Trophoblast cell (in vitro differentiated cells and primary cell): ENCODE results near the gene HBD.
A peak's percentile ranks its signal among the peaks of the same experiment; 100 is the strongest.

Source experiments
- DNase-seq, 2 donors: peaks; one replicate each; pipeline ENCODE4 v3.0.0-alpha.2; 2016
- H2AFZ ChIP-seq: 2 replicates; pipeline ENCODE4 v1.6.1; 2013; ENCODE audit warnings: low read length, moderate library complexity, mild to moderate bottlenecking; ENCODE audit not compliant: insufficient read depth, poor library complexity
- H2AK5ac ChIP-seq: 2 replicates; pipeline ENCODE4 v1.6.1; 2013; ENCODE audit warnings: mild to moderate bottlenecking, low read length
- H2BK120ac ChIP-seq: 2 replicates; pipeline ENCODE4 v1.6.1; 2013; ENCODE audit warnings: low read length, mild to moderate bottlenecking, moderate library complexity; ENCODE audit not compliant: insufficient read depth, poor library complexity
- H2BK12ac ChIP-seq: 2 replicates; pipeline ENCODE4 v1.6.1; 2013; ENCODE audit warnings: mild to moderate bottlenecking, low read length, moderate library complexity
- H2BK5ac ChIP-seq: 2 replicates; pipeline ENCODE4 v1.6.1; 2013; ENCODE audit warnings: low read length, low read depth, moderate library complexity, mild to moderate bottlenecking; ENCODE audit not compliant: poor library complexity
- H3K14ac ChIP-seq: 2 replicates; pipeline ENCODE4 v1.6.1; 2013; ENCODE audit warnings: mild to moderate bottlenecking, low read length
- H3K18ac ChIP-seq: 2 replicates; pipeline ENCODE4 v1.6.1; 2013; ENCODE audit warnings: mild to moderate bottlenecking, low read length
- H3K23ac ChIP-seq: 2 replicates; pipeline ENCODE4 v1.6.1; 2013; ENCODE audit warnings: low read length
- H3K27ac ChIP-seq: 2 replicates; pipeline ENCODE4 v1.5.1; 2013; ENCODE audit warnings: low read depth, mild to moderate bottlenecking, inconsistent platforms, low read length, moderate library complexity
- H3K27me3 ChIP-seq: 2 replicates; pipeline ENCODE4 v1.6.1; 2013; ENCODE audit warnings: inconsistent platforms, mild to moderate bottlenecking, low read length, moderate library complexity; ENCODE audit not compliant: insufficient read depth
- H3K36me3 ChIP-seq, 2 experiments: 1 replicate in 1 of 2; 2 replicates in 1 of 2; pipeline ENCODE4 v1.6.1; 2013; ENCODE audit warnings: low read length in 2 of 2, mild to moderate bottlenecking in 2 of 2, moderate library complexity in 1 of 2; ENCODE audit not compliant: insufficient read depth in 2 of 2, control insufficient read depth in 1 of 2
- H3K4ac ChIP-seq: 2 replicates; pipeline ENCODE4 v1.6.1; 2013; ENCODE audit warnings: low read depth, mild to moderate bottlenecking, low read length, moderate library complexity
- H3K4me1 ChIP-seq, 2 experiments: 1 replicate in 1 of 2; 2 replicates in 1 of 2; pipeline ENCODE4 v1.6.1; 2013; ENCODE audit warnings: low read length in 2 of 2, mild to moderate bottlenecking in 2 of 2, moderate library complexity in 1 of 2; ENCODE audit not compliant: insufficient read depth in 2 of 2, control insufficient read depth in 1 of 2
- H3K4me2 ChIP-seq: 2 replicates; pipeline ENCODE4 v1.6.1; 2013; ENCODE audit warnings: inconsistent platforms, mild to moderate bottlenecking, low read length, moderate library complexity
- H3K4me3 ChIP-seq: 2 replicates; pipeline ENCODE4 v1.5.1; 2013; ENCODE audit warnings: mild to moderate bottlenecking, low read depth, low read length, inconsistent platforms
- H3K79me1 ChIP-seq: one replicate; pipeline ENCODE4 v1.6.1; 2013; ENCODE audit warnings: low read length
- H3K79me2 ChIP-seq: 2 replicates; pipeline ENCODE4 v1.6.1; 2013; ENCODE audit warnings: low read length, mild to moderate bottlenecking; ENCODE audit not compliant: control insufficient read depth, insufficient read depth, poor library complexity
- H3K9ac ChIP-seq: 2 replicates; pipeline ENCODE4 v1.6.1; 2013; ENCODE audit warnings: mild to moderate bottlenecking, low read length
- H3K9me3 ChIP-seq: 2 replicates; pipeline ENCODE4 v1.6.1; 2013; ENCODE audit warnings: low read depth, mild to moderate bottlenecking, control low read depth, inconsistent platforms, low read length; ENCODE audit not compliant: insufficient read depth
- H4K12ac ChIP-seq: 2 replicates; pipeline ENCODE4 v1.6.1; 2013; ENCODE audit warnings: low read depth, mild to moderate bottlenecking, low read length, moderate library complexity
- H4K8ac ChIP-seq: 2 replicates; pipeline ENCODE4 v1.6.1; 2013; ENCODE audit warnings: low read depth, mild to moderate bottlenecking, low read length, moderate library complexity
- H4K91ac ChIP-seq: one replicate; pipeline ENCODE4 v1.6.1; 2013; ENCODE audit warnings: low read depth, mild to moderate bottlenecking, low read length, moderate library complexity
- WGBS: extraction: QIAGEN DNeasy Blood & Tissue Kit; methylation state at CpG from one replicate; pipeline ENCODE4 v1.1.7; 2013; ENCODE audit warnings: missing lambda C conversion rate; ENCODE audit not compliant: insufficient read length, insufficient coverage; ENCODE audit errors: extremely low coverage; 5-methylcytosine and 5-hydroxymethylcytosine counted together

HBD gene

GRCh38 chr11:5226732-5227310 lies 7.5 kb downstream of the HBD start, which contains the start of gene HBB:
TSS of gene HBB (minus strand) at chr11:5227071. CDS start at chr11:5227021, 50 bp downstream.
- Histone ChIP-seq H3K14ac (no peak within 1 kb of the TSS), H2BK12ac (no peak within 1 kb of the TSS), H2AFZ (no peak within 1 kb of the TSS), H3K27ac (no peak within 1 kb of the TSS), H4K91ac (no peak within 1 kb of the TSS), H3K18ac (no peak within 1 kb of the TSS), H3K4me3 (peak within 1 kb of the TSS; percentile 44), H3K4me2 (no peak within 1 kb of the TSS), H3K4me1 (no peaks in the 10 kb centered on the region), H3K23ac (no peak within 1 kb of the TSS), H2BK120ac (no peak within 1 kb of the TSS), H3K4ac (no peak within 1 kb of the TSS), H4K8ac (no peak within 1 kb of the TSS), H3K36me3 (no peaks in the 10 kb centered on the region), H4K12ac (no peak within 1 kb of the TSS), H3K9ac (no peak within 1 kb of the TSS), H3K9me3 (no peaks in the 10 kb centered on the region), H2AK5ac (no peak within 1 kb of the TSS), H3K79me1 (no peaks in the 10 kb centered on the region), H3K27me3 (no peaks in the 10 kb centered on the region), H2BK5ac (no peak within 1 kb of the TSS), H3K79me2 (no peaks in the 10 kb centered on the region)
- no CpG with 5 or more reads among the region's 3 CpGs for WGBS
- DNase-seq, result no peak

GRCh38 chr11:5225480-5225871 lies 8.8 kb downstream of the HBD start:
- Histone ChIP-seq H2BK12ac (no peak overlapping the region), H2BK120ac (no peak overlapping the region), H3K79me1 (no peaks in the 10 kb centered on the region), H4K91ac (no peak overlapping the region), H3K23ac (no peak overlapping the region), H3K36me3 (no peaks in the 10 kb centered on the region), H2BK5ac (no peak overlapping the region), H3K14ac (no peak overlapping the region), H3K4ac (no peak overlapping the region), H3K4me3 (no peak overlapping the region), H3K4me2 (no peak overlapping the region), H3K9ac (no peak overlapping the region), H3K9me3 (peaks cover 2% of the 10 kb centered on the region), H4K8ac (no peak overlapping the region), H3K79me2 (no peaks in the 10 kb centered on the region), H3K4me1 (no peaks in the 10 kb centered on the region), H4K12ac (no peak overlapping the region), H3K27me3 (no peaks in the 10 kb centered on the region), H2AFZ (no peak overlapping the region), H3K18ac (no peak overlapping the region), H2AK5ac (no peak overlapping the region), H3K27ac (no peak overlapping the region)
- no peak for DNase-seq
- WGBS, result no CpG with 5 or more reads among the region's 2 CpGs

DNA sequence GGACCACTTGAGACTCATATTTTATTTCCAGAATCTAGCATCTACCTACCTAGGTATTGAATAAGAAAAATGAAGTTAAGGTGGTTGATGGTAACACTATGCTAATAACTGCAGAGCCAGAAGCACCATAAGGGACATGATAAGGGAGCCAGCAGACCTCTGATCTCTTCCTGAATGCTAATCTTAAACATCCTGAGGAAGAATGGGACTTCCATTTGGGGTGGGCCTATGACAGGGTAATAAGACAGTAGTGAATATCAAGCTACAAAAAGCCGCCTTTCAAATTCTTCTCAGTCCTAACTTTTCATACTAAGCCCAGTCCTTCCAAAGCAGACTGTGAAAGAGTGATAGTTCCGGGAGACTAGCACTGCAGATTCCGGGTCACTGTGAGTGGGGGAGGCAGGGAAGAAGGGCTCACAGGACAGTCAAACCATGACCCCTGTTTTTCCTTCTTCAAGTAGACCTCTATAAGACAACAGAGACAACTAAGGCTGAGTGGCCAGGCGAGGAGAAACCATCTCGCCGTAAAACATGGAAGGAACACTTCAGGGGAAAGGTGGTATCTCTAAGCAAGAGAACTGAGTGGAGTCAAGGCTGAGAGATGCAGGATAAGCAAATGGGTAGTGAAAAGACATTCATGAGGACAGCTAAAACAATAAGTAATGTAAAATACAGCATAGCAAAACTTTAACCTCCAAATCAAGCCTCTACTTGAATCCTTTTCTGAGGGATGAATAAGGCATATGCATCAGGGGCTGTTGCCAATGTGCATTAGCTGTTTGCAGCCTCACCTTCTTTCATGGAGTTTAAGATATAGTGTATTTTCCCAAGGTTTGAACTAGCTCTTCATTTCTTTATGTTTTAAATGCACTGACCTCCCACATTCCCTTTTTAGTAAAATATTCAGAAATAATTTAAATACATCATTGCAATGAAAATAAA lies 9.5 kb downstream of the HBD start:
- H2BK12ac ChIP-seq, result no peak overlapping the region
- H3K79me1 ChIP-seq, result no peaks in the 10 kb centered on the region
- no peak overlapping the region for H2BK120ac ChIP-seq
- no peaks in the 10 kb centered on the region for H3K36me3 ChIP-seq
- DNase-seq, result no peak
- no peak overlapping the region for H3K9ac ChIP-seq
- no peaks in the 10 kb centered on the region for H3K27me3 ChIP-seq
- H3K4me3 ChIP-seq, result no peak overlapping the region
- no peak overlapping the region for H3K27ac ChIP-seq
- H3K14ac ChIP-seq, result no peak overlapping the region
- no peak overlapping the region for H3K4me2 ChIP-seq
- H2AFZ ChIP-seq, result no peak overlapping the region
- no peak overlapping the region for H4K91ac ChIP-seq
- H4K8ac ChIP-seq, result no peak overlapping the region
- no peaks in the 10 kb centered on the region for H3K79me2 ChIP-seq
- no peak overlapping the region for H4K12ac ChIP-seq
- H3K9me3 ChIP-seq, result peaks cover 2% of the 10 kb centered on the region
- H3K23ac ChIP-seq, result no peak overlapping the region
- H3K4me1 ChIP-seq, result no peaks in the 10 kb centered on the region
- H3K18ac ChIP-seq, result no peak overlapping the region
- H2BK5ac ChIP-seq, result no peak overlapping the region
- no peak overlapping the region for H3K4ac ChIP-seq
- no peak overlapping the region for H2AK5ac ChIP-seq
- WGBS, result no CpG with 5 or more reads among the region's 6 CpGs

DNA sequence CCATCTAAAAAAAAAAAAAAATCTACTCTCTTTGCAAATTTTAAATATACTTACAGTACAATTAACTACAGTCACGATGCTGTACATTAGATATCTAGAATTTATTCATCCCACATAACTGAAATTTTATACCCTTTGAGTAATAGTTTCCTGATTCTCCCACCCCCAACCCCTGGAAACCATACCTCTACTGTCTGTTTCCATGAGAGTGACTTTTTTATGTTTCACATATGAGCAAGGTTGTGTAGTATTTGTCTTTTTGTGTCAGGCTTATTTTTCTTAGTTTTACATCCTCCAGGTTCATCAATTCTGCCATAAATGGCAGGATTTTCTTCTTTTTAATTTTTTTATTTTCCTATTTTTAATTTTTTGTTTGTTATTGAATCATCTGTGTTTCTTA lies 10.6 kb downstream of the HBD start:
- H4K91ac ChIP-seq, result no peak overlapping the region
- no peaks in the 10 kb centered on the region for H3K4me1 ChIP-seq
- H2BK120ac ChIP-seq, result no peak overlapping the region
- H3K18ac ChIP-seq, result no peak overlapping the region
- no peak overlapping the region for H2BK5ac ChIP-seq
- peaks cover 2% of the 10 kb centered on the region for H3K9me3 ChIP-seq
- H3K79me2 ChIP-seq, result no peaks in the 10 kb centered on the region
- H2AK5ac ChIP-seq, result no peak overlapping the region
- H2BK12ac ChIP-seq, result no peak overlapping the region
- H4K8ac ChIP-seq, result no peak overlapping the region
- no peaks in the 10 kb centered on the region for H3K36me3 ChIP-seq
- H3K27ac ChIP-seq, result no peak overlapping the region
- H3K9ac ChIP-seq, result no peak overlapping the region
- no peak overlapping the region for H3K4me3 ChIP-seq
- H3K27me3 ChIP-seq, result no peaks in the 10 kb centered on the region
- no peak for DNase-seq
- H3K4me2 ChIP-seq, result no peak overlapping the region
- no peak overlapping the region for H4K12ac ChIP-seq
- no peak overlapping the region for H3K23ac ChIP-seq
- no peak overlapping the region for H2AFZ ChIP-seq
- H3K79me1 ChIP-seq, result no peaks in the 10 kb centered on the region
- H3K14ac ChIP-seq, result no peak overlapping the region
- no CpG with 5 or more reads among the region's 1 CpG for WGBS
- no peak overlapping the region for H3K4ac ChIP-seq
